ENCODE data around the gene FAM114A1. TPM values are rescaled to one million over a fixed set of nuclear protein-coding genes. Genes with fewer than 3 reads are reported as not detected.

The FAM114A1 gene
- total RNA-seq, result 162 and 197 TPM in 2 replicates

GRCh38 chr4:38867478-38868058 lies at the start of gene FAM114A1:
Gene FAM114A1, plus strand, starts transcription at chr4:38867806. Its CDS starts 10,273 bp downstream, at chr4:38878079.

GRCh38 chr4:38856524-38857337 lies 10.9 kb upstream of the FAM114A1 start, which contains the start of gene TLR6:
Gene TLR6, minus strand, starts transcription at chr4:38856817. Its CDS starts 27,344 bp downstream, at chr4:38829473.

Small RNA genes lying within 50 kb of the gene (small RNA-seq; reads per million reads assigned to genes)
- 39.5 reads per million, percentile 97 among the genes with 10 or more reads in this experiment for gene MIR574

Other genes with a start within 250 kb of the FAM114A1 start
- gene KLF3, start 203.6 kb upstream of the FAM114A1 start, total RNA-seq, result 41.0 and 45.2 TPM in 2 replicates
- not detected in 2 replicates for gene TLR10, start 84.8 kb upstream of the FAM114A1 start, total RNA-seq
- gene TLR1, start 63.0 kb upstream of the FAM114A1 start, total RNA-seq, result 15.7 and 29.9 TPM in 2 replicates
- 5.3 and 6.0 TPM in 2 replicates for gene TLR6, start 11.0 kb upstream of the FAM114A1 start, total RNA-seq
- 1.0 and 3.7 TPM in 2 replicates for gene TMEM156, start 164.6 kb downstream of the FAM114A1 start, total RNA-seq
- 87.4 and 89.5 TPM in 2 replicates for gene KLHL5, start 194.4 kb downstream of the FAM114A1 start, total RNA-seq